Epithelial cell of esophagus (primary cell): ENCODE results near the gene LRRIQ1.
"Not testable (repeated sequence)": the region's sequence is repeated elsewhere in the genome, so short reads cannot be mapped to it uniquely, and the experiment has no call there.

Experiments
- DNase-seq: peaks from one replicate; pipeline ENCODE4 v3.0.0; 2010; ENCODE audit warnings: low read depth
- H3K4me3 ChIP-seq: 2 replicates; pipeline ENCODE4 v1.5.1; 2011; ENCODE audit warnings: mild to moderate bottlenecking, low read length, control low read depth
- CTCF ChIP-seq: IDR thresholded peaks from 2 replicates; pipeline ENCODE4 v1.5.1; 2011; ENCODE audit warnings: low read depth, mild to moderate bottlenecking, low read length, control low read depth, inconsistent platforms; ENCODE audit not compliant: insufficient read depth; ENCODE audit errors: missing control alignments

LRRIQ1 gene

DNA sequence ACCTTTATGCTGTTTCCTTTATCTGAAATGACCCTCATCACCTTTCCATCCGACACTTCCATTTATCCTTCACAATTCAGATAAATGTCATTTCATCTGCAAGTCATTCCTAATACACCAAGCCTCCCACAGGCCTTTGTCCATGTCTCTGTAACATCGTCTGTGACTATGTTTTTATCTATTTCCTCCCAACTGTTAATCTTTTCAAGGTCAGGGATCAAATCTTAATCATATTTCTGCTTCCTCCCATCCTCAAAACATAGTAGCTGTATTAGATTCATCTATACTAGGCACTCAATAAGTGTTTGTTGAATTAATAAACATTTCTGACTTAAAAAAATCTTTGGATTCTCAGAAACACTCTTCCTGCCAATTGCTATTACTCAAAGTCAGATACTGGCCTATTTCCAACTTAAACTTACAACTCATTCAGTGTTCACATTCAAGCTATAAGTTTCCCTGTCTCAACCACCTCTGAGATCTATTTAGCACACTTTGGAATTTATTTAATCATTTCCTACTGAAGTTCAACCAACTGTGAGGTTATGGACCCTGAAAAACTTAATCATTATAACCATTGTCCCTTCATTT is 143.6 kb downstream of the LRRIQ1 start:
- peak; percentile 12 for DNase-seq
- H3K4me3 ChIP-seq: no peak overlapping the region
- TF ChIP-seq CTCF: no peak

DNA sequence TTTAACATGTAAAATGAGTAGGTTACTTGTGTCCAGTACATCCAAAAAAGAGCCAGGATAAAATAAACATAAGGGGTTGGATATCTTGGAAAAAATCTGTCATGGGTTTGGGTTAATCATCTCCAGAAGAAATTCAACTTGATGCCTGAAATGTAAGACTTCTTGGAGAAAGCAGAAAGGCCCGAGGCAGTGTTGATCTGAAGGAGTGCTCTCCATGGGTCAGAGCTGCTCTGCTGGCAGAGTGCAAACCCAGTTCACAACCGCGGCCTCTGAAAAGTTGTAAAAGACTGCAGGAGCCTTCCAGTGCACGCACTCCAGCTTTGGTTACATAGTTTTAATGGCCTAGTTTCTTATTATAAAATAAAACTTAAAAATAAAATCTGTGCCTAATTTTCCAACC is 146.5 kb downstream of the LRRIQ1 start:
- no peak for DNase-seq
- TF ChIP-seq CTCF: no peak
- no peak overlapping the region for H3K4me3 ChIP-seq

- no peak for DNase-seq
- no peak overlapping the region for H3K4me3 ChIP-seq
- no peak for TF ChIP-seq CTCF
Measured at GRCh38 chr12:85183855-85184254, 147.7 kb downstream of the LRRIQ1 start.

DNA sequence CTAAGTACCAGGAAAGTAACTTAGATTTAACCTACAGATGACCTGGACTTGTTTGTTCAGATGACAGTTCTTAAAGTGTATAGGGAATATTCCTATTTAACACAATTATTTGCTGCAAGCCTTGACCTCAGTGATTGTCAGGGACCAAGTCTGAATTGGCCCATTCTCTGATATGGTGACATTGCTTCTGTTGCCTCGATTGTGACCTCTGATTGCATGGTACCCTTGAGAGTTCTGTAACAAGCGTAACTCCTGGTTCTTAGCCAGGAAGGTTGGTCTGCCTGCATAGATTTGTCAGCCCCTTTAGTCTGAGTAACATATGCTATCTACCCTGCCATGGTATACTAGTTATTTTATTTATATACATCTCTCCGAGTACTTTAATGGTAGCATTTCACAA is 150.1 kb downstream of the LRRIQ1 start:
- TF ChIP-seq CTCF: no peak
- H3K4me3 ChIP-seq: no peak overlapping the region
- no peak for DNase-seq

- H3K4me3 ChIP-seq: no peak overlapping the region
- DNase-seq: peak; percentile 35
- TF ChIP-seq CTCF: no peak
Measured at GRCh38 chr12:85188619-85189018, 152.5 kb downstream of the LRRIQ1 start.

- no peak overlapping the region for H3K4me3 ChIP-seq
- DNase-seq: no peak
- TF ChIP-seq CTCF: no peak
Measured at GRCh38 chr12:85190728-85191127, 154.6 kb downstream of the LRRIQ1 start.

- H3K4me3 ChIP-seq, DNase-seq: not testable (repeated sequence)
Measured at GRCh38 chr12:85203809-85204208, 167.7 kb downstream of the LRRIQ1 start.
